ENCODE results near the gene KDM5C. TPM values are rescaled to one million over a fixed set of nuclear protein-coding genes. Genes with fewer than 3 reads are reported as not detected.

The KDM5C gene
- polyA plus RNA-seq, 1 donor from 2014 or later, result 67.8 TPM

- no peak for TF ChIP-seq TAF1 (IDR thresholded peaks at IDR 0.05; ENCODE audit: low read depth)
- no peak for TF ChIP-seq RAD21 (conservative IDR thresholded peaks at IDR 0.05)
- TF ChIP-seq CTCF (IDR thresholded peaks at IDR 0.05; ENCODE audit: poor library complexity, severe bottlenecking), result no peak
- TF ChIP-seq EP300 (conservative IDR thresholded peaks at IDR 0.05; ENCODE audit: poor library complexity, severe bottlenecking), result no peak
- no peak for TF ChIP-seq SMC3 (conservative IDR thresholded peaks at IDR 0.05; ENCODE audit: poor library complexity)
- TF ChIP-seq POLR2AphosphoS5 (IDR thresholded peaks at IDR 0.05), result no peak
- TF ChIP-seq MXI1 (conservative IDR thresholded peaks at IDR 0.05; ENCODE audit: poor library complexity, severe bottlenecking), result no peak
- no peak for TF ChIP-seq EZH2 (IDR thresholded peaks at IDR 0.05; ENCODE audit: borderline replicate concordance, insufficient read depth, low read length, poor library complexity, severe bottlenecking)
- TF ChIP-seq REST (IDR thresholded peaks at IDR 0.05; ENCODE audit: borderline replicate concordance), result no peak
- no peak overlapping the region for H3K4me2 ChIP-seq (ENCODE audit: low read length)
- no peaks in the 10 kb centered on the region for H3K36me3 ChIP-seq (ENCODE audit: insufficient read depth, low read length)
- H2AFZ ChIP-seq (ENCODE audit: low read depth, low read length), result no peak overlapping the region
- no peaks in the 10 kb centered on the region for H3K9me2 ChIP-seq (ENCODE audit: insufficient read depth, low read length)
- H3F3A ChIP-seq (ENCODE audit: insufficient read depth, low read length, poor library complexity, severe bottlenecking), result no peaks in the 10 kb centered on the region
- H3K27ac ChIP-seq (ENCODE audit: low read length), result no peak overlapping the region
- no peak overlapping the region for H3K4me3 ChIP-seq (ENCODE audit: low read length)
- H4K20me1 ChIP-seq (ENCODE audit: insufficient read depth), result no peaks in the 10 kb centered on the region
- no peak overlapping the region for H3K9ac ChIP-seq (ENCODE audit: low read length)
- H3K27me3 ChIP-seq (ENCODE audit: insufficient read depth, low read depth, low read length), result no peaks in the 10 kb centered on the region
- H3K79me2 ChIP-seq (replicated peaks; ENCODE audit: insufficient read depth, low read length), result no peaks in the 10 kb centered on the region
- no peaks in the 10 kb centered on the region for H3K9me3 ChIP-seq (ENCODE audit: low read length)
Observed at GRCh38 chrX:53196678-53197077, 28.3 kb downstream of the KDM5C start.

- no peak overlapping the region for H3K27ac ChIP-seq (ENCODE audit: low read length)
- H4K20me1 ChIP-seq (ENCODE audit: insufficient read depth), result no peaks in the 10 kb centered on the region
- no peaks in the 10 kb centered on the region for H3F3A ChIP-seq (ENCODE audit: insufficient read depth, low read length, poor library complexity, severe bottlenecking)
- H2AFZ ChIP-seq (ENCODE audit: low read depth, low read length), result no peak overlapping the region
- no peak overlapping the region for H3K9ac ChIP-seq (ENCODE audit: low read length)
- TF ChIP-seq MXI1 (conservative IDR thresholded peaks at IDR 0.05; ENCODE audit: poor library complexity, severe bottlenecking) (no peak), EZH2 (IDR thresholded peaks at IDR 0.05; ENCODE audit: borderline replicate concordance, insufficient read depth, low read length, poor library complexity, severe bottlenecking) (no peak), POLR2AphosphoS5 (IDR thresholded peaks at IDR 0.05) (no peak), RAD21 (conservative IDR thresholded peaks at IDR 0.05) (no peak), TAF1 (IDR thresholded peaks at IDR 0.05; ENCODE audit: low read depth) (no peak), EP300 (conservative IDR thresholded peaks at IDR 0.05; ENCODE audit: poor library complexity, severe bottlenecking) (no peak), SMC3 (conservative IDR thresholded peaks at IDR 0.05; ENCODE audit: poor library complexity) (no peak), CTCF (IDR thresholded peaks at IDR 0.05; ENCODE audit: poor library complexity, severe bottlenecking) (no peak), REST (IDR thresholded peaks at IDR 0.05; ENCODE audit: borderline replicate concordance) (no peak)
- H3K36me3 ChIP-seq (ENCODE audit: insufficient read depth, low read length), result no peaks in the 10 kb centered on the region
- H3K9me2 ChIP-seq (ENCODE audit: insufficient read depth, low read length), result no peaks in the 10 kb centered on the region
- no peaks in the 10 kb centered on the region for H3K9me3 ChIP-seq (ENCODE audit: low read length)
- no peaks in the 10 kb centered on the region for H3K27me3 ChIP-seq (ENCODE audit: insufficient read depth, low read depth, low read length)
- H3K79me2 ChIP-seq (replicated peaks; ENCODE audit: insufficient read depth, low read length), result no peaks in the 10 kb centered on the region
- no peak overlapping the region for H3K4me3 ChIP-seq (ENCODE audit: low read length)
- H3K4me2 ChIP-seq (ENCODE audit: low read length), result no peak overlapping the region
Observed at GRCh38 chrX:53195401-53195800, 29.6 kb downstream of the KDM5C start.

Measured in neural cell (in vitro differentiated cells).